CD4-positive, CD25-positive, alpha-beta regulatory T cell (primary cell): ENCODE data around the gene HOXD12. TPM values are rescaled to one million over a fixed set of nuclear protein-coding genes. Genes with fewer than 3 reads are reported as not detected.
A peak's percentile ranks its signal among the peaks of the same experiment; 100 is the strongest.

ENCODE experiments used
- ATAC-seq, 2 donors: fragments of 150-1000 bp; cut with Tn5 transposase; one replicate each; pipeline ENCODE4 v1.10.0; 2021; ENCODE audit warnings: low read depth in 2 of 2, moderate number of reproducible peaks in 2 of 2, moderate library complexity in 1 of 2
- DNase-seq, 3 donors: peaks; one replicate each; pipeline versions ENCODE4 v3.0.0 to v3.0.0-alpha.2; 2012 to 2022; ENCODE audit warnings: mixed read lengths in 1 of 3
- H3K27ac ChIP-seq: one replicate; pipeline ENCODE4 v1.7.0; 2013; ENCODE audit warnings: mild to moderate bottlenecking, low read length; ENCODE audit not compliant: insufficient read depth, poor library complexity, severe bottlenecking
- H3K27me3 ChIP-seq: one replicate; pipeline ENCODE4 v1.7.0; 2013; ENCODE audit warnings: low read length; ENCODE audit not compliant: control insufficient read depth, insufficient read depth
- H3K36me3 ChIP-seq: one replicate; pipeline ENCODE4 v1.7.0; 2013; ENCODE audit warnings: mild to moderate bottlenecking, low read length, moderate library complexity; ENCODE audit not compliant: control insufficient read depth, insufficient read depth
- H3K4me1 ChIP-seq: 2 replicates; pipeline ENCODE4 v1.7.0; 2013; ENCODE audit warnings: mild to moderate bottlenecking, low read length; ENCODE audit not compliant: insufficient read depth, control insufficient read depth, poor library complexity, severe bottlenecking
- H3K4me3 ChIP-seq: one replicate; pipeline ENCODE4 v1.7.0; 2013; ENCODE audit warnings: low read depth, mild to moderate bottlenecking, low read length, moderate library complexity
- H3K9me3 ChIP-seq, 2 experiments: 1 replicate in 1 of 2; 2 replicates in 1 of 2; pipeline ENCODE4 v1.7.0; 2013; ENCODE audit warnings: low read length in 2 of 2, mild to moderate bottlenecking in 1 of 2, moderate library complexity in 1 of 2; ENCODE audit not compliant: control insufficient read depth in 2 of 2
- H3K27ac Mint-ChIP-seq, 3 donors: one replicate each; pipeline ENCODE4 v1.8.0; 2020 to 2022; ENCODE audit warnings: mild to moderate bottlenecking in 3 of 3, mixed read lengths in 3 of 3, moderate library complexity in 2 of 3
- H3K27me3 Mint-ChIP-seq: one replicate; pipeline ENCODE4 v1.8.0; 2022; ENCODE audit warnings: mild to moderate bottlenecking, mixed read lengths
- H3K36me3 Mint-ChIP-seq: one replicate; pipeline ENCODE4 v1.8.0; 2020; ENCODE audit warnings: mixed read lengths
- H3K4me1 Mint-ChIP-seq, 4 donors: one replicate each; pipeline ENCODE4 v1.8.0; 2020 to 2022; ENCODE audit warnings: mixed read lengths in 4 of 4, mild to moderate bottlenecking in 1 of 4
- H3K4me3 Mint-ChIP-seq, 4 donors: one replicate each; pipeline ENCODE4 v1.8.0; 2020 to 2022; ENCODE audit warnings: mild to moderate bottlenecking in 4 of 4, mixed read lengths in 4 of 4, moderate library complexity in 3 of 4
- H3K9me3 Mint-ChIP-seq, 7 donors: one replicate each; pipeline ENCODE4 v1.8.0; 2020 to 2022; ENCODE audit warnings: mixed read lengths in 7 of 7, mild to moderate bottlenecking in 3 of 7, moderate library complexity in 2 of 7
- polyA plus RNA-seq, 4 donors: library from polyadenylated mRNA; unstranded; fragments of 300-500 nt; fragmentation: Illumina TruSeq; gene quantifications; one replicate each; pipeline ENCODE4 v1.2.3, GENCODE V29; 2021
- total RNA-seq: library from RNA; stranded (reverse); gene quantifications from one replicate; pipeline ENCODE4 v1.2.3, GENCODE V29; 2022

HOXD12 gene
- total and polyA plus RNA-seq, 5 donors from 2014 or later, result not detected

DNA sequence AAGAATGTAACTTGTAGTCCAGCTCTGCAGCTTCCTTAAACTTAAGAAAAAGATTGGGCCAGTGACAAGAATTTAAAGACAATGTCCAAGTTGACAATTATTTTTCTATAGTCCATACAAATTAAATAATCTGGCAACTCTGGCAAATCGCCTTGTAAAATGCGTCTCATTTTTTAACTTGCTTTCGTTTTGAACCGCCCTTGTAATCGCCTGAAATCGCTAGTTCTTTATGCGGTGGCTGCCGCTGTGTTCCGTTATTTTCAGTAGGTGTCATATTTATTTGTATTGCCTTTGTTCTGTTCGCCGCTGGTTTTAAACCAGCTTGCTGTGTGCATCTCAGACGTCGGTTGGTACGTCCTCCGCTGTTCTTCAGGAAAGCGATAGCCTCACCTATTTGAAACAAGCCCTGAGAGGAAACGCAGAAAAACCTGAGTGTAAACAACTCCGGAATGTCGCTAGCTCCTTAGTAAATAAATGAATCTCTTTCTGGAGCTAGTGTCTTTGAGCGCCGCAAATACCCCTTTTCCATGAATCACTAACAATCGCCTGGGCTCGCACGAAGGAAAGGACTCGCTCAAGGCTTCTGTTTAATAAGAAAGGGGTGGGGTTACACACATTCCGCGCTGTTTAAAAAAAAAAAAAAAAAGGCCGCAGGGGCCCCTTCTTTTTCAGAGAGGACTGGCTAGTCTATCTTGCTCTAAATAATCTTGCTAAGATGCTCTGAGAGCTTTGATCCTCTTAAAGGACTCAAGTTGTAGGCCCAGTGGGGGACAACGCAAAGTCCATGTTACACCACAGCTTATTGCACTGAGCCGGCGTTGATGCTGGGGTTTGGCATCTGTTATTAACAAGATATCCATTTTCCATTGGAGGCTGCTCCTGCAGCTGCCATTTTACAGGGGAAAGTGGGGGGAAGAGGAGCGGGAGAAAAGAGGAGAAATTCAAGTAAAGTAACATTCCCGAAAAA lies 32.9 kb downstream of the HOXD12 start:
- peaks cover 6 to 21% of the 10 kb centered on the region in 2 experiments for H3K9me3 ChIP-seq
- Mint-ChIP-seq H3K4me3 (peak overlapping the region; percentile 55 to 89 (median 85)), H3K27ac (peak overlapping the region in 2 of 3 donors; percentile 14 to 23), H3K27me3 (peaks cover 85% of the 10 kb centered on the region), H3K36me3 (no peaks in the 10 kb centered on the region), H3K9me3 (peaks cover 0 to 25% (median 2%) of the 10 kb centered on the region in 7 donors), H3K4me1 (peaks cover 5 to 59% (median 28%) of the 10 kb centered on the region in 4 donors)
- peaks cover 59% of the 10 kb centered on the region for H3K27me3 ChIP-seq
- H3K27ac ChIP-seq, result no peak overlapping the region
- DNase-seq (peak in 1 of 3 donors; percentile 39), ATAC-seq (no peak)
- H3K4me3 ChIP-seq, result peak overlapping the region; percentile 60
- H3K36me3 ChIP-seq, result no peaks in the 10 kb centered on the region
- peaks cover 55% of the 10 kb centered on the region for H3K4me1 ChIP-seq

- Mint-ChIP-seq H3K4me1 (peaks cover 5 to 50% (median 24%) of the 10 kb centered on the region in 4 donors), H3K27ac (no peak overlapping the region), H3K36me3 (peaks cover 3% of the 10 kb centered on the region), H3K4me3 (peak overlapping the region in 1 of 4 donors; percentile 55), H3K27me3 (peaks cover 85% of the 10 kb centered on the region), H3K9me3 (peaks cover 0 to 29% (median 2%) of the 10 kb centered on the region in 7 donors)
- Histone ChIP-seq H3K4me3 (no peak overlapping the region), H3K36me3 (no peaks in the 10 kb centered on the region), H3K4me1 (peaks cover 55% of the 10 kb centered on the region), H3K27me3 (peaks cover 61% of the 10 kb centered on the region), H3K27ac (no peak overlapping the region), H3K9me3 (peaks cover 9 to 21% of the 10 kb centered on the region in 2 experiments)
- DNase-seq (no peak), ATAC-seq (no peak)
These were observed 33.8 kb downstream of the HOXD12 start for GRCh38 chr2:176133389-176133788.

- Mint-ChIP-seq H3K9me3 (peaks cover 0 to 32% (median 4%) of the 10 kb centered on the region in 7 donors), H3K27ac (no peak overlapping the region), H3K4me3 (peak overlapping the region in 1 of 4 donors; percentile 0), H3K36me3 (peaks cover 4% of the 10 kb centered on the region), H3K4me1 (peaks cover 5 to 50% (median 23%) of the 10 kb centered on the region in 4 donors), H3K27me3 (peaks cover 85% of the 10 kb centered on the region)
- ATAC-seq, result no peak
- peaks cover 64% of the 10 kb centered on the region for H3K27me3 ChIP-seq
- H3K9me3 ChIP-seq, result peaks cover 9 to 24% of the 10 kb centered on the region in 2 experiments
- no peak overlapping the region for H3K4me3 ChIP-seq
- H3K4me1 ChIP-seq, result peaks cover 49% of the 10 kb centered on the region
- H3K36me3 ChIP-seq, result no peaks in the 10 kb centered on the region
- H3K27ac ChIP-seq, result no peak overlapping the region
- no peak for DNase-seq
These were observed 34.4 kb downstream of the HOXD12 start for GRCh38 chr2:176134035-176134434.

- peaks cover 5 to 52% (median 28%) of the 10 kb centered on the region in 4 donors for H3K4me1 Mint-ChIP-seq
These were observed 35.4 kb downstream of the HOXD12 start for GRCh38 chr2:176135035-176135440.

GRCh38 chr2:176136374-176137251 lies 37.0 kb downstream of the HOXD12 start:
- Histone ChIP-seq H3K27me3 (peaks cover 71% of the 10 kb centered on the region), H3K4me3 (no peak overlapping the region), H3K9me3 (peaks cover 8 to 29% of the 10 kb centered on the region in 2 experiments), H3K4me1 (peaks cover 39% of the 10 kb centered on the region), H3K27ac (no peak overlapping the region), H3K36me3 (no peaks in the 10 kb centered on the region)
- Mint-ChIP-seq H3K9me3 (peaks cover 0 to 34% (median 5%) of the 10 kb centered on the region in 7 donors), H3K36me3 (peaks cover 4% of the 10 kb centered on the region), H3K4me3 (peak overlapping the region in 2 of 4 donors; percentile 50 to 70), H3K4me1 (peaks cover 5 to 48% (median 23%) of the 10 kb centered on the region in 4 donors), H3K27me3 (peaks cover 95% of the 10 kb centered on the region), H3K27ac (no peak overlapping the region)
- ATAC-seq (no peak), DNase-seq (no peak)

More at GRCh38 chr2:176135035-176135440, 35.4 kb downstream of the HOXD12 start:
- Histone ChIP-seq H3K4me3 (no peak overlapping the region), H3K27me3 (peaks cover 72% of the 10 kb centered on the region), H3K36me3 (no peaks in the 10 kb centered on the region), H3K9me3 (peaks cover 9 to 29% of the 10 kb centered on the region in 2 experiments), H3K4me1 (peaks cover 42% of the 10 kb centered on the region), H3K27ac (no peak overlapping the region)
- peaks cover 92% of the 10 kb centered on the region for H3K27me3 Mint-ChIP-seq
- H3K27ac Mint-ChIP-seq, result no peak overlapping the region
- peaks cover 0 to 36% (median 5%) of the 10 kb centered on the region in 7 donors for H3K9me3 Mint-ChIP-seq
- peak overlapping the region in 2 of 4 donors; percentile 46 to 60 for H3K4me3 Mint-ChIP-seq
- ATAC-seq, result no peak
- H3K36me3 Mint-ChIP-seq, result peaks cover 4% of the 10 kb centered on the region
- no peak for DNase-seq

- peaks cover 8 to 29% of the 10 kb centered on the region in 2 experiments for H3K9me3 ChIP-seq
- H3K4me1 ChIP-seq, result peaks cover 34% of the 10 kb centered on the region
- no peak overlapping the region for H3K4me3 ChIP-seq
- Mint-ChIP-seq H3K27ac (no peak overlapping the region), H3K4me1 (peaks cover 4 to 43% (median 21%) of the 10 kb centered on the region in 4 donors), H3K4me3 (no peak overlapping the region), H3K27me3 (peaks cover 93% of the 10 kb centered on the region), H3K9me3 (peaks cover 0 to 31% (median 5%) of the 10 kb centered on the region in 7 donors), H3K36me3 (peaks cover 4% of the 10 kb centered on the region)
- no peaks in the 10 kb centered on the region for H3K36me3 ChIP-seq
- H3K27ac ChIP-seq, result no peak overlapping the region
- ATAC-seq (no peak), DNase-seq (no peak)
- H3K27me3 ChIP-seq, result peaks cover 70% of the 10 kb centered on the region
These were observed 37.6 kb downstream of the HOXD12 start for GRCh38 chr2:176137252-176137580.

DNA sequence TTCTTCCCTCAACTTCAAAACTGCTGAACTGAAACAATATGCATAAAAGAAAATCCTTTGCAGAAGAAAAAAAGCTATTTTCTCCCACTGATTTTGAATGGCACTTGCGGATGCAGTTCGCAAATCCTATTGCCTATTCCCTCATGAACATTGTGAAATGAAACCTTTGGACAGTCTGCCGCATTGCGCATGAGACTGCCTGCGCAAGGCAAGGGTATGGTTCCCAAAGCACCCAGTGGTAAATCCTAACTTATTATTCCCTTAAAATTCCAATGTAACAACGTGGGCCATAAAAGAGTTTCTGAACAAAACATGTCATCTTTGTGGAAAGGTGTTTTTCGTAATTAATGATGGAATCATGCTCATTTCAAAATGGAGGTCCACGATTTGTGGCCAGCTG lies 38.3 kb downstream of the HOXD12 start:
- no peak for DNase-seq
- peaks cover 6 to 27% of the 10 kb centered on the region in 2 experiments for H3K9me3 ChIP-seq
- H3K4me1 Mint-ChIP-seq, result peaks cover 0 to 38% (median 20%) of the 10 kb centered on the region in 4 donors
- H3K4me3 Mint-ChIP-seq, result peak overlapping the region in 1 of 4 donors; percentile 24
- peaks cover 0 to 27% (median 5%) of the 10 kb centered on the region in 7 donors for H3K9me3 Mint-ChIP-seq
- no peak overlapping the region for H3K4me3 ChIP-seq
- peaks cover 88% of the 10 kb centered on the region for H3K27me3 Mint-ChIP-seq
- peaks cover 4% of the 10 kb centered on the region for H3K36me3 Mint-ChIP-seq
- no peaks in the 10 kb centered on the region for H3K36me3 ChIP-seq
- no peak for ATAC-seq
- H3K27ac Mint-ChIP-seq, result peak overlapping the region in 1 of 3 donors; percentile 7
- peaks cover 28% of the 10 kb centered on the region for H3K4me1 ChIP-seq
- H3K27me3 ChIP-seq, result peaks cover 70% of the 10 kb centered on the region
- H3K27ac ChIP-seq, result no peak overlapping the region
